Right lobe of liver (tissue), 6 donors: Measurements from ENCODE around the gene NUP188. TPM values are rescaled to one million over a fixed set of nuclear protein-coding genes. Genes with fewer than 3 reads are reported as not detected.

Experiments used
- ATAC-seq, 4 donors: fragments of 200-7000 bp; cut with Tn5 transposase; one replicate each; pipeline ENCODE4 v1.9.1; 2020; ENCODE audit warnings: mild to moderate bottlenecking in 4 of 4, moderate library complexity in 4 of 4
- DNase-seq, 3 donors: peaks; one replicate each; pipeline ENCODE4 v3.0.0-alpha.2; 2020
- H3K27ac ChIP-seq, 3 donors: fragments of 200-600 bp; one replicate each; pipeline ENCODE4 v1.8.0; 2022
- H3K27me3 ChIP-seq, 2 donors: fragments of 200-600 bp; one replicate each; pipeline ENCODE4 v1.8.0; 2022
- H3K36me3 ChIP-seq, 4 donors: fragments of 200-600 bp; sonication (generic) in 1 of 4; one replicate each; pipeline versions ENCODE4 v1.5.1 to v1.8.0; 2017 to 2022; ENCODE audit warnings: control low read depth in 1 of 4
- H3K4me1 ChIP-seq, 4 donors: fragments of 200-600 bp; sonication (generic) in 1 of 4; one replicate each; pipeline versions ENCODE4 v1.5.1 to v1.8.0; 2017 to 2022; ENCODE audit warnings: control low read depth in 1 of 4
- H3K4me3 ChIP-seq, 3 donors: fragments of 200-600 bp; one replicate each; pipeline ENCODE4 v1.8.0; 2022
- H3K9me3 ChIP-seq, 4 donors: fragments of 200-600 bp; sonication (generic) in 1 of 4; one replicate each; pipeline versions ENCODE4 v1.5.1 to v1.8.0; 2017 to 2022; ENCODE audit warnings: control low read depth in 1 of 4
- CTCF ChIP-seq, 4 donors: fragments of 200-600 bp in 3 of 4; fragments of 450-650 bp in 1 of 4; IDR thresholded peaks; one replicate each; pipeline versions ENCODE4 v1.5.1 to v1.8.0; 2016 to 2022; ENCODE audit warnings: antibody characterized with exemption in 4 of 4, mild to moderate bottlenecking in 2 of 4
- POLR2A ChIP-seq: fragments of 450-650 bp; IDR thresholded peaks from one replicate; pipeline ENCODE4 v1.6.1; 2017; ENCODE audit warnings: antibody characterized with exemption, mild to moderate bottlenecking
- WGBS: methylation state at CpG from one replicate; pipeline ENCODE4 v1.1.6; 2018; ENCODE audit warnings: low coverage, low lambda C conversion rate; ENCODE audit not compliant: insufficient coverage; ENCODE audit errors: missing lambda C conversion rate; 5-methylcytosine and 5-hydroxymethylcytosine counted together
- intact Hi-C, 2 donors: fragments of 100-400 bp; cut with DNase I; formaldehyde crosslinking; loops; one replicate each; pipeline versions ENCODE4 v1.11.2 to v1.14.1; 2022
- total RNA-seq, 6 experiments: library from RNA; depleted of rRNA in 2 of 6; stranded (reverse); fragments of >200 nt in 2 of 6; fragmentation: NEBNext Ultra II Directional in 3 of 6; extraction: Animal tissue kit (Norgen Biotek cat#: 25700) in 3 of 6; gene quantifications; one replicate each; pipeline versions ENCODE4 v1.1.0 to v1.2.4, GENCODE V29; 2016 to 2023
- donor health status: DM: no; HTN: yes; CAD: no.
- donor health status: DM: no; HTN: no; CAD: no.
- donor health status: DM: no; HTN: no; CAD: no.
- donor health status: DM: no; HTN: yes; CAD: no.
- donor health status: DM: no; HTN: yes; CAD: no.

NUP188 gene
- total RNA-seq, 6 experiments from 2014 or later: 10.5 to 18.7 (median 15.6) TPM

- Histone ChIP-seq H3K36me3 (peaks cover 0 to 29% (median 6%) of the 10 kb centered on the region in 4 donors), H3K4me1 (no peaks in the 10 kb centered on the region), H3K27me3 (no peaks in the 10 kb centered on the region), H3K27ac (no peak overlapping the region), H3K4me3 (no peak overlapping the region), H3K9me3 (no peaks in the 10 kb centered on the region)
- ATAC-seq (no peak), DNase-seq (peak in 2 of 3 donors; percentile 15 to 47)
- no peak for TF ChIP-seq POLR2A
- no peak for TF ChIP-seq CTCF (IDR thresholded peaks at IDR 0.05)
- WGBS: 76% methylated on average over 5 of the region's 13 CpGs
- intact Hi-C loops: no loop called here
These were observed 61.6 kb downstream of the NUP188 start for GRCh38 chr9:129008986-129009583.

GRCh38 chr9:129009584-129010141 is 62.2 kb downstream of the NUP188 start:
- 100% methylated on average over 3 of the region's 17 CpGs for WGBS
- Histone ChIP-seq H3K4me1 (no peaks in the 10 kb centered on the region), H3K4me3 (no peak overlapping the region), H3K27ac (no peak overlapping the region), H3K9me3 (no peaks in the 10 kb centered on the region), H3K36me3 (peaks cover 0 to 34% (median 6%) of the 10 kb centered on the region in 4 donors), H3K27me3 (no peaks in the 10 kb centered on the region)
- no peak for ATAC-seq
- DNase-seq: peak in 1 of 3 donors; percentile 43
- no peak for TF ChIP-seq CTCF (IDR thresholded peaks at IDR 0.05)
- no peak for TF ChIP-seq POLR2A
- intact Hi-C loops: no loop called here

GRCh38 chr9:129010267-129010975 is 62.9 kb downstream of the NUP188 start:
- H3K36me3 ChIP-seq: peaks cover 0 to 28% (median 4%) of the 10 kb centered on the region in 4 donors
- TF ChIP-seq CTCF (IDR thresholded peaks at IDR 0.05) (no peak), POLR2A (no peak)
- no peaks in the 10 kb centered on the region for H3K27me3 ChIP-seq
- no peak overlapping the region for H3K4me3 ChIP-seq
- no peak for ATAC-seq
- H3K4me1 ChIP-seq: no peaks in the 10 kb centered on the region
- no peak for DNase-seq
- no peak overlapping the region for H3K27ac ChIP-seq
- no CpG with 5 or more reads among the region's 8 CpGs for WGBS
- intact Hi-C loops: no loop called here
- H3K9me3 ChIP-seq: no peaks in the 10 kb centered on the region

GRCh38 chr9:129011170-129011569 is 63.7 kb downstream of the NUP188 start:
- Histone ChIP-seq H3K4me3 (no peak overlapping the region), H3K36me3 (peaks cover 0 to 21% (median 2%) of the 10 kb centered on the region in 4 donors), H3K27me3 (no peaks in the 10 kb centered on the region), H3K4me1 (no peaks in the 10 kb centered on the region), H3K9me3 (no peaks in the 10 kb centered on the region), H3K27ac (no peak overlapping the region)
- no CpG with 5 or more reads among the region's 19 CpGs for WGBS
- DNase-seq (no peak), ATAC-seq (no peak)
- TF ChIP-seq CTCF (IDR thresholded peaks at IDR 0.05) (no peak), POLR2A (no peak)
- intact Hi-C loops: no loop called here
